ENCODE data around the gene CAMSAP2. TPM values are rescaled to one million over a fixed set of nuclear protein-coding genes. Genes with fewer than 3 reads are reported as not detected.

Gene CAMSAP2
- total and polyA plus RNA-seq, 2 donors (not counting 3 experiments of a cell fraction or from before 2014, with no cell fraction given) = 6.7 to 45.5 TPM

DNA sequence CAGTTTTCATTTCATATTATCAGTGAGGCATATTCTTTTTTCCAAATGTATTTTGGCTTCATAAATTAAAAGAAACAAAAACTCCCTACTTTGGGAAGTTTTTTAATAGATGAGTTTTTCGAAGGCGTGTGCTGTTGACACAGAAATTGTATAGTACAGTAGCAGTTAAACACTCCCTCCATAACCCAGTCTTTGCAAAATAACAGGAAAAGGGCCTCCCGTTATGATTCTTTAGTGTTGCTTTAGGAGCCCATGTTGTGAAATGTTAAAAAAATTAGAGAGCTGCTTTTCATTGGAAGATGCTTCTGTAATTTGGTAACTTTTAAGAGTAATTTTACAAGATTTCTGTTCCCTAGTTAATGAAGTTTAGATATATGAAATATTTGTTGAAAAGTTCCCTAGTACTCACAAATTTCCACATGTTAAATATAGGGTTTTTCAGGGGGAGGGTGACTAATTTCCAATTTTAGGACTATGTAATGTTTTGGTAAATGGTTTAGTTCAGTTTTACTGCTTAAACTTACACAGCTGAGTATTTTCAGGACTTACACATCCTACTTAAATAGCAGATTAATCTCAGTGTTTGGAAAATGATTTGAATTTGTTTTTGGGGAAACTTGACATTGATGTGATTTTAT, 2.0 kb downstream of the CAMSAP2 start:
- no peaks in the 10 kb centered on the region for H3K9me1 ChIP-seq (replicated peaks; ENCODE audit: control insufficient read depth, extremely low read depth, insufficient read depth, low read length)
- H3K27ac ChIP-seq (ENCODE audit: insufficient read depth, low read depth, low read length) = no peak overlapping the region
- ChIA-PET POLR2A (no interaction called here), CTCF (interaction anchor here (0.8 to 1.1 kb wide), 4 partner anchors 32 to 126 kb away, joined by 3 to 8 read pairs (median 4); no protein-coding TSS in a partner anchor)
- peak; percentile 47 for DNase-seq (ENCODE audit: low read depth, low spot score)
- no peak for FAIRE-seq
- peaks cover 11% of the 10 kb centered on the region for H4K20me1 ChIP-seq (replicated peaks; ENCODE audit: control insufficient read depth, extremely low read depth, insufficient read depth, low read length)
- no peaks in the 10 kb centered on the region for H3K36me3 ChIP-seq (ENCODE audit: control insufficient read depth in 2 of 2, extremely low read depth in 1 of 2, insufficient read depth in 2 of 2, low read length in 2 of 2)
- peaks cover 60% of the 10 kb centered on the region for H3K79me2 ChIP-seq (ENCODE audit: control insufficient read depth, insufficient read depth, low read length)
- H3K4me3 ChIP-seq (replicated peaks in 1 of 3; ENCODE audit: insufficient read depth in 1 of 3, low read depth in 1 of 3, low read length in 3 of 3) = peak overlapping the region; percentile 70 to 95 (median 88)
- no TSS peak for BruUV-seq (replicated peaks)
- dilution Hi-C loops (cut with MboI; ENCODE audit: extremely low pct_ligation_motif_present, low sequenced_read_pairs) = no loop called here
- H3K27me3 ChIP-seq (ENCODE audit: control insufficient read depth in 2 of 2, insufficient read depth in 2 of 2, low read length in 2 of 2) = no peaks in the 10 kb centered on the region
- H3K9me3 ChIP-seq (replicated peaks; ENCODE audit: control insufficient read depth, insufficient read depth, low read length) = no peaks in the 10 kb centered on the region
- peak overlapping the region; percentile 92 for H3K9ac ChIP-seq (replicated peaks; ENCODE audit: extremely low read depth, insufficient read depth, low read length)
- H3K4me1 ChIP-seq (ENCODE audit: control insufficient read depth, extremely low read depth, insufficient read depth, low read length) = peaks cover 29% of the 10 kb centered on the region
- intact Hi-C loops (cut with micrococcal nuclease) = loop anchor here (1.0 kb wide), 1 partner anchor 63 kb away; no protein-coding TSS in a partner anchor
- no peak overlapping the region for H2AFZ ChIP-seq (ENCODE audit: low read depth, low read length)
- peak overlapping the region; percentile 95 for H3K4me2 ChIP-seq (ENCODE audit: insufficient read depth, low read length)
- TF ChIP-seq POLR2A (IDR thresholded peaks at IDR 0.05; ENCODE audit: low read depth, low read length) = no peak
- no peak for TF ChIP-seq EZH2 (IDR thresholded peaks at IDR 0.05; ENCODE audit: borderline replicate concordance, low read depth, low read length, severe bottlenecking)
- TF ChIP-seq MYC (IDR thresholded peaks at IDR 0.05; ENCODE audit: low read depth, low read length) = no peak
- TF ChIP-seq, protein P1, sequence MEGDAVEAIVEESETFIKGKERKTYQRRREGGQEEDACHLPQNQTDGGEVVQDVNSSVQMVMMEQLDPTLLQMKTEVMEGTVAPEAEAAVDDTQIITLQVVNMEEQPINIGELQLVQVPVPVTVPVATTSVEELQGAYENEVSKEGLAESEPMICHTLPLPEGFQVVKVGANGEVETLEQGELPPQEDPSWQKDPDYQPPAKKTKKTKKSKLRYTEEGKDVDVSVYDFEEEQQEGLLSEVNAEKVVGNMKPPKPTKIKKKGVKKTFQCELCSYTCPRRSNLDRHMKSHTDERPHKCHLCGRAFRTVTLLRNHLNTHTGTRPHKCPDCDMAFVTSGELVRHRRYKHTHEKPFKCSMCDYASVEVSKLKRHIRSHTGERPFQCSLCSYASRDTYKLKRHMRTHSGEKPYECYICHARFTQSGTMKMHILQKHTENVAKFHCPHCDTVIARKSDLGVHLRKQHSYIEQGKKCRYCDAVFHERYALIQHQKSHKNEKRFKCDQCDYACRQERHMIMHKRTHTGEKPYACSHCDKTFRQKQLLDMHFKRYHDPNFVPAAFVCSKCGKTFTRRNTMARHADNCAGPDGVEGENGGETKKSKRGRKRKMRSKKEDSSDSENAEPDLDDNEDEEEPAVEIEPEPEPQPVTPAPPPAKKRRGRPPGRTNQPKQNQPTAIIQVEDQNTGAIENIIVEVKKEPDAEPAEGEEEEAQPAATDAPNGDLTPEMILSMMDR (IDR thresholded peaks at IDR 0.05; ENCODE audit: extremely low read depth in 1 of 2, insufficient read depth in 1 of 2, low read depth in 1 of 2, low read length in 2 of 2) = no peak
- no peak for TF ChIP-seq JUN (IDR thresholded peaks at IDR 0.05; ENCODE audit: borderline replicate concordance, insufficient read depth, insufficient read length, low read depth)
- TF ChIP-seq, protein P2, sequence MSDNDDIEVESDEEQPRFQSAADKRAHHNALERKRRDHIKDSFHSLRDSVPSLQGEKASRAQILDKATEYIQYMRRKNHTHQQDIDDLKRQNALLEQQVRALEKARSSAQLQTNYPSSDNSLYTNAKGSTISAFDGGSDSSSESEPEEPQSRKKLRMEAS (IDR thresholded peaks at IDR 0.05; ENCODE audit: insufficient read depth, insufficient read length) = no peak
- no peak for TF ChIP-seq GATA2 (IDR thresholded peaks at IDR 0.05; ENCODE audit: insufficient read depth, insufficient read length, low read depth, low read length)
- TF ChIP-seq FOS (IDR thresholded peaks at IDR 0.05; ENCODE audit: borderline replicate concordance, insufficient read depth, low read length) = no peak
- TF ChIP-seq POLR2AphosphoS5 (IDR thresholded peaks at IDR 0.05; ENCODE audit: insufficient read depth, low read depth, low read length) = no peak

Data from endothelial cell of umbilical vein (primary cell).